ENCODE measurements around the gene HSD11B1. TPM values are rescaled to one million over a fixed set of nuclear protein-coding genes. Genes with fewer than 3 reads are reported as not detected.

The HSD11B1 gene
- total RNA-seq, result 100 to 1,000 TPM in 1 of 4 donors, 10 to 100 TPM in 3; 37.1 to 166 (median 55.9) TPM

GRCh38 chr1:209704584-209704983 lies at the start of gene HSD11B1:
Gene HSD11B1, plus strand, starts transcription at chr1:209704846. Its CDS starts 97 bp downstream, at chr1:209704943.
- DNase-seq (ENCODE audit: low spot score in 2 of 2), result peak; percentile 82 to 96
- 50 to 58% methylated on average over 6 of the region's 6 CpGs for WGBS, 2 donors
- H3K4me3 ChIP-seq (ENCODE audit: low read depth, poor library complexity, severe bottlenecking), result no peak within 1 kb of the TSS

GRCh38 chr1:209655411-209656231 lies 49.0 kb upstream of the HSD11B1 start:
- DNase-seq (ENCODE audit: low spot score in 2 of 2), result no peak
- TF ChIP-seq CTCF (IDR thresholded peaks at IDR 0.05) (no peak), POLR2A (IDR thresholded peaks at IDR 0.05) (no peak)
- WGBS, 2 donors, result 62 to 70% methylated on average over 9 of the region's 9 CpGs
- intact Hi-C loops (cut with DNase I; ENCODE audit: low total_unique reads), result no loop called here
- H3K4me3 ChIP-seq (ENCODE audit: low read depth, poor library complexity, severe bottlenecking), result no peak overlapping the region

More at GRCh38 chr1:209704584-209704983, at the start of gene HSD11B1:
- intact Hi-C loops (cut with DNase I; ENCODE audit: low total_unique reads), result no loop called here
- TF ChIP-seq POLR2A (IDR thresholded peaks at IDR 0.05), result no peak
- no peak for TF ChIP-seq CTCF (IDR thresholded peaks at IDR 0.05)

- no peak for TF ChIP-seq CTCF (IDR thresholded peaks at IDR 0.05)
- TF ChIP-seq POLR2A (IDR thresholded peaks at IDR 0.05), result no peak
- no peak overlapping the region for H3K4me3 ChIP-seq (ENCODE audit: low read depth, poor library complexity, severe bottlenecking)
- intact Hi-C loops (cut with DNase I; ENCODE audit: low total_unique reads), result no loop called here
- DNase-seq (ENCODE audit: low spot score in 2 of 2), result no peak
- 70 to 74% methylated on average over 9 of the region's 9 CpGs for WGBS, 2 donors
Measured at GRCh38 chr1:209657140-209657879, 47.3 kb upstream of the HSD11B1 start.

GRCh38 chr1:209657918-209658317 lies 46.7 kb upstream of the HSD11B1 start:
- no peak overlapping the region for H3K4me3 ChIP-seq (ENCODE audit: low read depth, poor library complexity, severe bottlenecking)
- no peak for TF ChIP-seq CTCF (IDR thresholded peaks at IDR 0.05)
- no peak for TF ChIP-seq POLR2A (IDR thresholded peaks at IDR 0.05)
- DNase-seq (ENCODE audit: low spot score in 2 of 2), result no peak
- intact Hi-C loops (cut with DNase I; ENCODE audit: low total_unique reads), result no loop called here
- 58 to 63% methylated on average over 5 of the region's 5 CpGs for WGBS, 2 donors

- TF ChIP-seq CTCF (IDR thresholded peaks at IDR 0.05) (no peak), POLR2A (IDR thresholded peaks at IDR 0.05) (no peak)
- 27% methylated on average over 5 of the region's 5 CpGs for WGBS, 2 donors
- no peak overlapping the region for H3K4me3 ChIP-seq (ENCODE audit: low read depth, poor library complexity, severe bottlenecking)
- DNase-seq (ENCODE audit: low spot score in 2 of 2), result no peak
- intact Hi-C loops (cut with DNase I; ENCODE audit: low total_unique reads), result no loop called here
Measured at GRCh38 chr1:209659909-209660308, 44.7 kb upstream of the HSD11B1 start.

Data from lower leg skin (tissue), 4 donors.